AG04450 (cell line): Measurements from ENCODE around the gene GOPC. TPM values are rescaled to one million over a fixed set of nuclear protein-coding genes. Genes with fewer than 3 reads are reported as not detected.

Experiments
- CTCF ChIA-PET: fragments of 300-600, 350-600 bp; formaldehyde crosslinking; extraction: SDS; loops from one replicate; lab custom pipeline; 2022; ENCODE audit warnings: antibody characterized with exemption, inconsistent platforms; lab: Charles Lee
- POLR2A ChIA-PET: fragments of 350-600 bp; formaldehyde crosslinking; extraction: SDS; loops from one replicate; lab custom pipeline; 2021; ENCODE audit warnings: antibody characterized with exemption, inconsistent platforms; lab: Yijun Ruan, JAX
- DNase-seq: peaks from one replicate; pipeline ENCODE4 v3.0.0-alpha.2; 2011; ENCODE audit warnings: low read depth, low spot score
- H3K27ac ChIP-seq: one replicate; pipeline ENCODE4 v1.5.1; 2012; ENCODE audit warnings: low read depth, low read length, control low read depth
- H3K27me3 ChIP-seq: one replicate; pipeline ENCODE4 v1.6.0; 2012; ENCODE audit warnings: low read length; ENCODE audit not compliant: control insufficient read depth, insufficient read depth
- H3K4me3 ChIP-seq: 2 replicates; pipeline ENCODE4 v1.5.1; 2011; ENCODE audit warnings: mild to moderate bottlenecking, low read depth, low read length, control low read depth
- H3K9me3 ChIP-seq: 2 replicates; pipeline ENCODE4 v1.5.1; 2012; ENCODE audit warnings: low read length; ENCODE audit not compliant: control insufficient read depth, insufficient read depth
- polyA plus RNA-seq: library from polyadenylated mRNA; depleted of rRNA; stranded (reverse); fragments of >200 nt; gene quantifications from 2 replicates; pipeline ENCODE4 v1.2.3, GENCODE V29; 2011
- TF ChIP-seq, protein P1 (sequence below): IDR thresholded peaks from 2 replicates; pipeline ENCODE4 v1.5.1; 2011; ENCODE audit warnings: low read depth, low read length, control low read depth, inconsistent platforms

The GOPC gene
- polyA plus RNA-seq, 1 experiment, result 37.8 TPM

- Histone ChIP-seq H3K27ac (no peak overlapping the region), H3K4me3 (no peak overlapping the region), H3K9me3 (no peaks in the 10 kb centered on the region), H3K27me3 (no peaks in the 10 kb centered on the region)
- ChIA-PET CTCF (interaction anchor here (1.1 to 6.3 kb wide), 3 partner anchors 9 to 103 kb away, joined by 3 to 85 read pairs (median 6); no protein-coding TSS in a partner anchor), POLR2A (no interaction called here)
- DNase-seq, result no peak
- TF ChIP-seq, protein P1, sequence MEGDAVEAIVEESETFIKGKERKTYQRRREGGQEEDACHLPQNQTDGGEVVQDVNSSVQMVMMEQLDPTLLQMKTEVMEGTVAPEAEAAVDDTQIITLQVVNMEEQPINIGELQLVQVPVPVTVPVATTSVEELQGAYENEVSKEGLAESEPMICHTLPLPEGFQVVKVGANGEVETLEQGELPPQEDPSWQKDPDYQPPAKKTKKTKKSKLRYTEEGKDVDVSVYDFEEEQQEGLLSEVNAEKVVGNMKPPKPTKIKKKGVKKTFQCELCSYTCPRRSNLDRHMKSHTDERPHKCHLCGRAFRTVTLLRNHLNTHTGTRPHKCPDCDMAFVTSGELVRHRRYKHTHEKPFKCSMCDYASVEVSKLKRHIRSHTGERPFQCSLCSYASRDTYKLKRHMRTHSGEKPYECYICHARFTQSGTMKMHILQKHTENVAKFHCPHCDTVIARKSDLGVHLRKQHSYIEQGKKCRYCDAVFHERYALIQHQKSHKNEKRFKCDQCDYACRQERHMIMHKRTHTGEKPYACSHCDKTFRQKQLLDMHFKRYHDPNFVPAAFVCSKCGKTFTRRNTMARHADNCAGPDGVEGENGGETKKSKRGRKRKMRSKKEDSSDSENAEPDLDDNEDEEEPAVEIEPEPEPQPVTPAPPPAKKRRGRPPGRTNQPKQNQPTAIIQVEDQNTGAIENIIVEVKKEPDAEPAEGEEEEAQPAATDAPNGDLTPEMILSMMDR, result no peak
These were observed 49.7 kb downstream of the GOPC start for GRCh38 chr6:117552618-117553017.

GRCh38 chr6:117550618-117551242 lies 51.6 kb downstream of the GOPC start:
- TF ChIP-seq, protein P1, result no peak
- no peak for DNase-seq
- Histone ChIP-seq H3K27me3 (no peaks in the 10 kb centered on the region), H3K9me3 (no peaks in the 10 kb centered on the region), H3K27ac (no peak overlapping the region), H3K4me3 (no peak overlapping the region)
- CTCF ChIA-PET, result interaction anchor here (1.0 to 6.3 kb wide), 2 partner anchors 60 to 101 kb away, joined by 3 to 85 read pairs; no protein-coding TSS in a partner anchor
- POLR2A ChIA-PET, result no interaction called here

- POLR2A ChIA-PET, result no interaction called here
- H3K27ac ChIP-seq, result no peak overlapping the region
- no peak overlapping the region for H3K4me3 ChIP-seq
- CTCF ChIA-PET, result interaction anchor here (1.0 to 6.3 kb wide), 2 partner anchors 59 to 100 kb away, joined by 3 to 85 read pairs; no protein-coding TSS in a partner anchor
- H3K9me3 ChIP-seq, result no peaks in the 10 kb centered on the region
- TF ChIP-seq, protein P1, result no peak
- H3K27me3 ChIP-seq, result no peaks in the 10 kb centered on the region
- no peak for DNase-seq
These were observed 52.2 kb downstream of the GOPC start for GRCh38 chr6:117550078-117550600.

DNA sequence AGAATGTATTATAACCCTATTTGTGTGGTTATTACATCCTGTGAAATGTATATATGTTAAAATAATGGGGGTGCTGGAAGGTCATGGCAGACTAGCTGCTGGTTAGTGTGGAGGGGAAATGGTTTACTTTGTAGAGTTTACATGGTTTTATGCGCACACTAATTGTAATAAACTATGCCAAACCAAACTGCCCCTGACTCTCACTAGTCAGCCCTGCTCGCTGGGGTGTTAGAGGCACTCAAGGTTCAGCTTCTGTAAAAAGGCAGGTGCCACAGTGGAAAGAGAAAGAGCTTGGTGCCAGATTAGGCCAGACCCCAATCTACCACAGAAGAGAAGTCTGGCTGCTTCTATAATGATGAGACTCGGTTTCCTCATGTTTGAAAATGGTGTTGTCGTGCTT lies 52.7 kb downstream of the GOPC start:
- H3K4me3 ChIP-seq, result no peak overlapping the region
- POLR2A ChIA-PET, result no interaction called here

More for the DNA sequence above, 52.7 kb downstream of the GOPC start:
- TF ChIP-seq, protein P1, result no peak
- DNase-seq, result no peak
- Histone ChIP-seq H3K27ac (no peak overlapping the region), H3K9me3 (no peaks in the 10 kb centered on the region), H3K27me3 (no peaks in the 10 kb centered on the region)
- CTCF ChIA-PET, result interaction anchor here (6.3 kb wide), 1 partner anchor 100 kb away, joined by 85 read pairs; no protein-coding TSS in a partner anchor
